HUDEP-2 (cell line): Measurements from ENCODE around the gene OR2T12.
A peak's percentile ranks its signal among the peaks of the same experiment; 100 is the strongest.
"Not testable (repeated sequence)": the region's sequence is repeated elsewhere in the genome, so short reads cannot be mapped to it uniquely, and the experiment has no call there.

ENCODE experiments used
- DNase-seq, 76 experiments: peaks; one replicate each; lab custom pipeline; 2025; ENCODE audit not compliant: unreplicated experiment in 76 of 76; lab: John Stamatoyannopoulos, UW

OR2T12 gene

GRCh38 chr1:248303324-248303723 lies at the start of gene OR2T12:
Gene OR2T12 (minus strand): TSS chr1:248303424. CDS start chr1:248295578, 7,846 bp downstream.
- DNase-seq = no peak

DNA sequence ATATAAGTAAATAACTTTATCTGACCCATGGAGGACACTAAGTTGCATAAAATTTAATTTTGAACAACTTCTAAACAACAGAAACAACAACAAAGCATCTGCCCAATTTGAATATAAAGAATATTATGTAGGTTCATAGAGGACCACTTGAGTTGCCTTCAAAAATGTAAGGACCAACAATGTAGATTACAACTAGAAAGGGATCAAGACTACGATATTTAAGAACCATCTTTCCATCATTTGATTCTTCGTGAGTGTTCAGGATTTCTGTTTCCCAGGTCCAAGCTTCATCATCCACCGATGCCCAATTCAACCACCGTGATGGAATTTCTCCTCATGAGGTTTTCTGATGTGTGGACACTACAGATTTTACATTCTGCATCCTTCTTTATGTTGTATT lies 45.3 kb upstream of the OR2T12 start, which contains the start of gene OR14C36:
TSS of gene OR14C36 (plus strand) at position 301 of the 400 bp plus-strand sequence. CDS start at position 301, 0 bp downstream.
- no peak for DNase-seq

GRCh38 chr1:248343451-248343850 lies 40.2 kb upstream of the OR2T12 start:
- no peak for DNase-seq

DNA sequence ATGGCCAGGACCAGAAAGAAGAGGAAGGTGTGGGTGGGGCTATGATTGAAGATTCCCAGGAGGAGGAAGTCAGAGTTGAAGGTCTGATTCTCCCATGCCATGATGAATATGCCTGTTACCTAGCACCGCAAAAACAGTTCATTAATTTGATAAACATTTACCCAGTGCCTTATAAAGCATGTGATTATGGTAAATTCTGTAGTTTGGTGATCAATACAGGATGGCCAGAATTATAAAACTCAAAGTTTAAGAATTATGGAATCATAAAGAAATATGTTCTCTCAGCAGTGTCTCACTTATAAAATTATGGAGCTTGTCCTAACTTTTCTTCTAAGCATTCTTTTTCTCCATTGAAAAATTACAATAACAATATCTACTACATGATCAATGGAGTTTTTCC lies 21.2 kb upstream of the OR2T12 start, which contains the start of gene OR2M7:
TSS of gene OR2M7 (minus strand) at position 101 of the 400 bp plus-strand sequence. CDS start at position 101, 0 bp downstream.
- no peak for DNase-seq

DNA sequence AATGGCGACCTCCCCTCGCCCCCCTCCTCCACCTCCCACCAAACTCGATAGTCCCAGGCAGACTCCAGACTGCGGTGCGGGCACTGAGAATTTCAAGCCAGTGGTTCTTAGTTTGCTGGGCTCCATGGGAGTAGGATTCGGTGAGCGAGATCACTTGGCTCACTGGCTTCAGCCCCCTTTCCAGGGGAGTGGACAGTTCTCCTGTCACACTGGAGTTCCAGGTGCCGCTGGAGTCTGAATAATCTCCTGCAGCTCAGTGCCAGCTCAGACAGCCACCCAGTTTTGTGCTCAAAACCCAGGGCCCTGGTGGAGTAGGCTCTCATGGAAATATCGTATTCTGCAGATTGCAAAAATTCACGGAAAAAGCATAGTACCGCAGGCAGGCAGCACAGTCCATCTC lies 13.6 kb upstream of the OR2T12 start:
- no peak for DNase-seq

GRCh38 chr1:248306740-248307139 lies 3.5 kb upstream of the OR2T12 start:
- not testable (repeated sequence) for DNase-seq

DNA sequence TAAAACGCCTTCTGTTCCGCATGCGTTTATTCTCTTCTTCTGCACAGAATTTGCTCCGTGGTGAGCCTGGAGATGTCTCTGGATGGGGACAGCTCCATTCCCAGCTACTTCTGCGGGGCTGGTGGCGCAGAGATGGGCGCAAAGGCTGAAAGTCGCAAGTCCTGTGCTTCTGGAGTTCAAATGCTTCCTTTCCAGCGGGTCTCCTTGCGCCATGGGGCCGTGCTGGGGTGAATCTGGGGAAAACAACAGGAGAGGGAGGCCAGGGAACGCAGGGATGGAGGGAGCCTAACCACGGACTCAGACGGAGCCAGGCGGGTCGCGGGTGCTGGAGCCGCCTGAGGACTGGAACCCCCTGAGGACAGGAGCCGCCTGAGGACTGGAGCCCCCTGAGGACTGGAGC lies 2.9 kb upstream of the OR2T12 start:
- DNase-seq = no peak

DNA sequence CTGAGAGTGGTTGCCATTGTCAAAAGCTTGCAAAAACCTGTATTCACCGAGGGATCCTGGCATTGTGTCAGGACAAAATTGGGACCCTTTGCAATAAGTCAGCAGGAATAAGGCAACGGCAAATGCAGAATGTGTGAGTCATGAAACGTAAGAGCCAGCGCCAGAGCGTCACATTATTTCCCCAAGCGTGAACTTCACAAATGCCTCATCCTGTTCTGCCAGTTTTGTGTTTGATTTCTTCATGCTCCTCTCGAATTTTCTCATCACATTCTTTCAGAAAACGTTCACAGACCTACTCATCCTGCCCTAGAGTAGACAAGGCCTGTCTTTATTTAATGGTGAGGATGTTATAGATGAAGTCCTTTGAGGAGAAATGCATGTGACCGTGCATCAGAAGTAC lies 2.4 kb upstream of the OR2T12 start:
- DNase-seq = not testable (repeated sequence)

DNA sequence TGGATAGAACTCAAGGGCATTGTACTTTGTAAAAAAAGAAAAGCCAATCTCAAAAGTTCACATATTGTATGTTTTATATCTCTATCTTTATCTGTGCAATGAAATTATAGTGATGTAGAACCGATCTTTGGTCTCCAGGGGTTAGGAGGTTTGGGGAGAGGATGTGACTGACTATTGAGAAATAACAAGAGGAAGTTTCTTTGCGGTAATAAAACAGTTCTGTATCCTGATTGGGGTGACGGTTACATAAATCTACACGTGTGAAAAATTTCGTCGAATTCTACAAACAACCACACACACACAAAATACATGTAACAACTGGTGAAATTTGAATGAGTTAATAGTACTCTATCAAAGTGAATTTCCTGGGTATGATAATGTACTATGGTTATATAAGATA lies 14.8 kb downstream of the OR2T12 start:
- DNase-seq = no peak

GRCh38 chr1:248277876-248278275 lies 25.3 kb downstream of the OR2T12 start, which contains the start of gene OR2T33:
Gene OR2T33 (minus strand): TSS chr1:248277976. CDS start chr1:248273814, 4,162 bp downstream.
- DNase-seq = no peak

DNA sequence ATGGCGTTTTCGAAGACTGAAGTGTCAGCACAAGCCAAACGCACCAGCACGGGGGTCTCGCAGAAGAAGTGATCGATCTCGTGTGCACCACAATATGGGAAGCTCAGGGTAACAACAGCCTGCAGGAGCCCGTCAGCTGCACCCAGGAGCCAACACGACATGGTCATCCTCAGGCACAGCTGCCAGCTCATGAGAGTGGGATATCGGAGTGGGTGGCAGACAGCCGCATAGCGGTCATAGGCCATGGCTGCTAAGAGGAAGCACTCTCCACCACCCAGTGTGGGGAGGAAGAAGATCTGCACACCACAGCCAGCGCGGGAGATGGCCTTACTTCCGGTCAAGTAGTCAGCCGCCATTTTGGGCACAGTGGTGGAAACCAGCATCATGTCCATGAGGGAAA lies 30.0 kb downstream of the OR2T12 start:
- DNase-seq = not testable (repeated sequence)

DNA sequence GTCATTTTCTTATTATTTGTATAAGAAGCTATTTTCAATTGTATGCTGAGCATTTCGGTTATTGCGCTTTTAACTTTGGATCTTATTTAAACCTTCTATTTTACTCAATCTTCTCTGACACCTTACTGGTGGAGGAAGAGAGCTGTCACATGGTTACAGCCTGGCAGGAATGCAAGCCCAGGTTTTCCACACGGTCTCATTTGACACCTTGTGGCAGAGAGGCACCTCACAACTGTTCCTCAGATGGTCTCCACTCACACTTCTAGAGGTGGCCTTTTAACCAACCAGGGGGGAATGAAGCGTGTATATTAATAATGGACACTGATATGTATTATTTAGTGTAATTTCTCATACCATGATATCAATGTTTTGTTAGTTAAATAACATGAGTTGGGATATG lies 35.0 kb downstream of the OR2T12 start:
- no peak for DNase-seq

DNA sequence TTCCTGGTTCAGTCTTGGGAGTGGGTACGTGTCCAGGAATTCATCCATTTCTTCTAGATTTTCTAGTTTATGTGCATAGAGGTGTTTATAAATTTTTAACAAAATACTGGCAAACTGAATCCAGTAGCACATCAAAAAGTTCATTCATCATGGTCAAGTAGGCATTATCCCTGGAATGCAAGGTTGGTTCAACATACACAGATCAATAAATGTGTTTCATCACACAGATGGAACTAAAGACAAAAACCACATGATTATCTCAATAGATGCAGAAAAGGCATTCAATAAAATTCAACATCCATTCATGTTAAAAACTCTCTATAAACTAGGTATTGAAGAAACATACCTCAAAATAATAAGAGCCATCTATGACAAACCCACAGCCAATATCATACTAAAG lies 43.9 kb downstream of the OR2T12 start:
- not testable (repeated sequence) for DNase-seq

GRCh38 chr1:248243204-248243603 lies 60.0 kb downstream of the OR2T12 start:
- peak in 29 of 76 experiments; percentile 1 to 49 (median 5) for DNase-seq
